ENCODE results near the gene KRT81.

DNA sequence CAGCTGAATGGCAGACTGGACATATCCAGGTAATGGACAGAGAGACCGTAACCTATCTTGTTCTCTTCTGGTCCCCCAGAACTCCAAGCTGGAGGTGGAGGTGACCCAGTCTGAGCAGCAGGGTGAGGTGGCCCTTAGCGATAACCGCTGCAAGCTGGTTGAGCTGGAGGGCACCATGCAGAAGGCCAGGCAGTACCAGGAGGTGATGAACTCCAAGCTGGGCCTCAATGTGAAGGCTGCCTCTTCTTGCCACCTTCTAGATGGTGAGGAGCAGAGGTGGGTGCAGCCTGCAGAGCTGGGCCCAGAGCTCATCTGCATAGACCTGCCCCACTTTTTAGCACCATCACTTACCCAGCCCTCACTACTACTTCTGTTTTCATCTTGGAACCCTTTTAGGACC lies 24.1 kb downstream of the KRT81 start:
- TF ChIP-seq, protein P1, sequence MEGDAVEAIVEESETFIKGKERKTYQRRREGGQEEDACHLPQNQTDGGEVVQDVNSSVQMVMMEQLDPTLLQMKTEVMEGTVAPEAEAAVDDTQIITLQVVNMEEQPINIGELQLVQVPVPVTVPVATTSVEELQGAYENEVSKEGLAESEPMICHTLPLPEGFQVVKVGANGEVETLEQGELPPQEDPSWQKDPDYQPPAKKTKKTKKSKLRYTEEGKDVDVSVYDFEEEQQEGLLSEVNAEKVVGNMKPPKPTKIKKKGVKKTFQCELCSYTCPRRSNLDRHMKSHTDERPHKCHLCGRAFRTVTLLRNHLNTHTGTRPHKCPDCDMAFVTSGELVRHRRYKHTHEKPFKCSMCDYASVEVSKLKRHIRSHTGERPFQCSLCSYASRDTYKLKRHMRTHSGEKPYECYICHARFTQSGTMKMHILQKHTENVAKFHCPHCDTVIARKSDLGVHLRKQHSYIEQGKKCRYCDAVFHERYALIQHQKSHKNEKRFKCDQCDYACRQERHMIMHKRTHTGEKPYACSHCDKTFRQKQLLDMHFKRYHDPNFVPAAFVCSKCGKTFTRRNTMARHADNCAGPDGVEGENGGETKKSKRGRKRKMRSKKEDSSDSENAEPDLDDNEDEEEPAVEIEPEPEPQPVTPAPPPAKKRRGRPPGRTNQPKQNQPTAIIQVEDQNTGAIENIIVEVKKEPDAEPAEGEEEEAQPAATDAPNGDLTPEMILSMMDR (IDR thresholded peaks at IDR 0.05): no peak
- TF ChIP-seq POLR2A (IDR thresholded peaks at IDR 0.05): no peak
